ENCODE data around the gene MADCAM1.

DNA sequence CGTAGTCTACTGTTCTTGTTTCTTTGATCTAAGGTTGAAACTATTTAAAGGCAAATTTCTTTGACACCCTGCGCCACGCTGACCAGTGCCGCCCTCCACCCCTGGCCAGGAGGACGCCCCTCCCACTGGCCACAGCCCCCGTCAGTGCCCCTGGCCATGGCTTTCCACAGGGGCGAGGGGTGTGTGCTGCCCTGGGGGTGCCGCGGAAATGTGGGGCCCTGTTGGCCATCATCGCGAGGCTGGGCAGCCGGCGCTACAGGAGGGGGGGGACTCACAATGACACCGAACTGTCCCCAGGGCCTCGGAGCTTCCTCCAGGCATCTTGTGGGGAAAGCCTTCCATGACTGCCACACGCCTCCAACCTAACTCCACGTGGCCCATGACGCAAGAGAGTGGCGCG is 46.4 kb upstream of the MADCAM1 start:
- TF ChIP-seq, protein P1, sequence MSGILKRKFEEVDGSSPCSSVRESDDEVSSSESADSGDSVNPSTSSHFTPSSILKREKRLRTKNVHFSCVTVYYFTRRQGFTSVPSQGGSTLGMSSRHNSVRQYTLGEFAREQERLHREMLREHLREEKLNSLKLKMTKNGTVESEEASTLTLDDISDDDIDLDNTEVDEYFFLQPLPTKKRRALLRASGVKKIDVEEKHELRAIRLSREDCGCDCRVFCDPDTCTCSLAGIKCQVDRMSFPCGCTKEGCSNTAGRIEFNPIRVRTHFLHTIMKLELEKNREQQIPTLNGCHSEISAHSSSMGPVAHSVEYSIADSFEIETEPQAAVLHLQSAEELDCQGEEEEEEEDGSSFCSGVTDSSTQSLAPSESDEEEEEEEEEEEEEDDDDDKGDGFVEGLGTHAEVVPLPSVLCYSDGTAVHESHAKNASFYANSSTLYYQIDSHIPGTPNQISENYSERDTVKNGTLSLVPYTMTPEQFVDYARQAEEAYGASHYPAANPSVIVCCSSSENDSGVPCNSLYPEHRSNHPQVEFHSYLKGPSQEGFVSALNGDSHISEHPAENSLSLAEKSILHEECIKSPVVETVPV (CRISPR knock-in tag; IDR thresholded peaks at IDR 0.05) = no peak
- TF ChIP-seq ISL1 (CRISPR knock-in tag; IDR thresholded peaks at IDR 0.05) (no peak), ESRRG (CRISPR knock-in tag; IDR thresholded peaks at IDR 0.05) (no peak), ZNF8 (CRISPR knock-in tag; IDR thresholded peaks at IDR 0.05) (no peak), OSR1 (CRISPR knock-in tag; IDR thresholded peaks at IDR 0.05) (no peak), ZFP3 (CRISPR knock-in tag; IDR thresholded peaks at IDR 0.05) (no peak)
- TF ChIP-seq, protein P2, sequence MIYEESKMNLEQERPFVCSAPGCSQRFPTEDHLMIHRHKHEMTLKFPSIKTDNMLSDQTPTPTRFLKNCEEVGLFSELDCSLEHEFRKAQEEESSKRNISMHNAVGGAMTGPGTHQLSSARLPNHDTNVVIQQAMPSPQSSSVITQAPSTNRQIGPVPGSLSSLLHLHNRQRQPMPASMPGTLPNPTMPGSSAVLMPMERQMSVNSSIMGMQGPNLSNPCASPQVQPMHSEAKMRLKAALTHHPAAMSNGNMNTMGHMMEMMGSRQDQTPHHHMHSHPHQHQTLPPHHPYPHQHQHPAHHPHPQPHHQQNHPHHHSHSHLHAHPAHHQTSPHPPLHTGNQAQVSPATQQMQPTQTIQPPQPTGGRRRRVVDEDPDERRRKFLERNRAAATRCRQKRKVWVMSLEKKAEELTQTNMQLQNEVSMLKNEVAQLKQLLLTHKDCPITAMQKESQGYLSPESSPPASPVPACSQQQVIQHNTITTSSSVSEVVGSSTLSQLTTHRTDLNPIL (CRISPR knock-in tag; IDR thresholded peaks at IDR 0.05; ENCODE audit: low read depth) = no peak
